HEK293T (cell line): ENCODE measurements around the gene KCNB1.

Source experiments
- CTCF ChIA-PET: fragments of 350-600 bp; formaldehyde crosslinking; extraction: SDS; loops from one replicate; lab custom pipeline; 2021; ENCODE audit warnings: antibody characterized with exemption, inconsistent platforms; lab: Yijun Ruan, JAX
- POLR2A ChIA-PET: fragments of 350-600 bp; formaldehyde crosslinking; extraction: SDS; loops from one replicate; lab custom pipeline; 2020; ENCODE audit warnings: antibody characterized with exemption, inconsistent platforms; lab: Yijun Ruan, JAX
- DNase-seq: peaks from one replicate; pipeline ENCODE4 v3.0.0; 2012; ENCODE audit warnings: mixed read lengths; ENCODE audit errors: extremely low spot score
- ARNT ChIP-seq: fragments of 450-650 bp; IDR thresholded peaks from 2 replicates; pipeline ENCODE4 v1.6.1; 2017; ENCODE audit warnings: mild to moderate bottlenecking
- BHLHE40 ChIP-seq: fragments of 450-650 bp; IDR thresholded peaks from 2 replicates; pipeline ENCODE4 v1.6.1; 2016; ENCODE audit warnings: mild to moderate bottlenecking, moderate library complexity, borderline replicate concordance
- CTBP1 ChIP-seq: fragments of 450-650 bp; IDR thresholded peaks from 2 replicates; pipeline ENCODE4 v1.6.1; 2016; ENCODE audit warnings: borderline replicate concordance
- ELF4 ChIP-seq: fragments of 450-650 bp; IDR thresholded peaks from 2 replicates; pipeline ENCODE4 v1.6.1; 2017; ENCODE audit warnings: antibody characterized with exemption
- FOXA1 ChIP-seq: fragments of 450-650 bp; IDR thresholded peaks from 2 replicates; pipeline ENCODE4 v1.6.1; 2016; ENCODE audit warnings: mild to moderate bottlenecking
- FOXK2 ChIP-seq: fragments of 450-650 bp; IDR thresholded peaks from 2 replicates; pipeline ENCODE4 v1.6.1; 2016; ENCODE audit warnings: mild to moderate bottlenecking
- FOXM1 ChIP-seq: fragments of 450-650 bp; IDR thresholded peaks from 2 replicates; pipeline ENCODE4 v1.6.1; 2017; ENCODE audit warnings: mild to moderate bottlenecking, borderline replicate concordance
- HDGF ChIP-seq: fragments of 450-650 bp; IDR thresholded peaks from 2 replicates; pipeline ENCODE4 v1.6.1; 2017; ENCODE audit warnings: antibody characterized with exemption, borderline replicate concordance
- L3MBTL2 ChIP-seq: fragments of 450-650 bp; conservative IDR thresholded peaks from 2 replicates; pipeline ENCODE4 v1.6.1; 2016; ENCODE audit warnings: mild to moderate bottlenecking
- LEF1 ChIP-seq: fragments of 450-650 bp; IDR thresholded peaks from 2 replicates; pipeline ENCODE4 v1.6.1; 2017; ENCODE audit warnings: mild to moderate bottlenecking, borderline replicate concordance
- NFRKB ChIP-seq: fragments of 450-650 bp; IDR thresholded peaks from 2 replicates; pipeline ENCODE4 v1.6.1; 2016; ENCODE audit warnings: mild to moderate bottlenecking, moderate library complexity
- PKNOX1 ChIP-seq: fragments of 450-650 bp; IDR thresholded peaks from 2 replicates; pipeline ENCODE4 v1.6.1; 2016
- SP1 ChIP-seq: fragments of 450-650 bp; IDR thresholded peaks from 2 replicates; pipeline ENCODE4 v1.6.1; 2017
- SUZ12 ChIP-seq: fragments of 450-650 bp; IDR thresholded peaks from 2 replicates; pipeline ENCODE4 v1.6.1; 2016; ENCODE audit warnings: mild to moderate bottlenecking
- TARDBP ChIP-seq: fragments of 450-650 bp; IDR thresholded peaks from 2 replicates; pipeline ENCODE4 v1.6.1; 2016
- ZNF384 ChIP-seq: fragments of 450-650 bp; IDR thresholded peaks from 2 replicates; pipeline ENCODE4 v1.6.1; 2016

Gene KCNB1

GRCh38 chr20:49480236-49480635, 2.2 kb downstream of the KCNB1 start:
- no peak for DNase-seq
- ChIA-PET POLR2A (no interaction called here), CTCF (interaction anchor here (0.6 kb wide), 1 partner anchor 147 kb away, joined by 3 read pairs; no protein-coding TSS in a partner anchor)
- no peak for TF ChIP-seq FOXM1
- TF ChIP-seq PKNOX1: no peak
- no peak for TF ChIP-seq TARDBP
- TF ChIP-seq ELF4: no peak
- no peak for TF ChIP-seq L3MBTL2
- no peak for TF ChIP-seq LEF1
- TF ChIP-seq NFRKB: no peak
- TF ChIP-seq ARNT: no peak
- TF ChIP-seq BHLHE40: no peak
- TF ChIP-seq FOXA1: no peak
- no peak for TF ChIP-seq CTBP1
- no peak for TF ChIP-seq FOXK2
- TF ChIP-seq SUZ12: no peak
- no peak for TF ChIP-seq HDGF
- no peak for TF ChIP-seq SP1
- TF ChIP-seq ZNF384: no peak

GRCh38 chr20:49479785-49480184, 2.7 kb downstream of the KCNB1 start:
- POLR2A ChIA-PET: no interaction called here
- no peak for TF ChIP-seq PKNOX1
- TF ChIP-seq HDGF: no peak
- no peak for TF ChIP-seq NFRKB
- TF ChIP-seq CTBP1: no peak
- CTCF ChIA-PET: interaction anchor here (0.6 kb wide), 1 partner anchor 146 kb away, joined by 3 read pairs; no protein-coding TSS in a partner anchor
- no peak for DNase-seq

GRCh38 chr20:49478754-49479689, 3.4 kb downstream of the KCNB1 start:
- TF ChIP-seq BHLHE40 (no peak), L3MBTL2 (no peak), HDGF (no peak), FOXA1 (no peak), ARNT (no peak), TARDBP (no peak), NFRKB (no peak), PKNOX1 (no peak), CTBP1 (no peak), SUZ12 (no peak)
- CTCF ChIA-PET: no interaction called here
- no peak for DNase-seq
- POLR2A ChIA-PET: no interaction called here

- no peak for DNase-seq
- ChIA-PET CTCF (no interaction called here), POLR2A (no interaction called here)
- TF ChIP-seq BHLHE40 (no peak), FOXK2 (no peak), ARNT (no peak), NFRKB (no peak)
Measured at GRCh38 chr20:49478266-49478665, 4.2 kb downstream of the KCNB1 start.

GRCh38 chr20:49477200-49477599, 5.3 kb downstream of the KCNB1 start:
- ChIA-PET CTCF (no interaction called here), POLR2A (no interaction called here)
- TF ChIP-seq FOXM1 (no peak), BHLHE40 (no peak), FOXA1 (no peak), ELF4 (no peak), L3MBTL2 (no peak), SP1 (no peak), TARDBP (no peak), HDGF (no peak), CTBP1 (no peak), ARNT (no peak), SUZ12 (no peak), ZNF384 (no peak), NFRKB (no peak), FOXK2 (no peak), LEF1 (no peak), PKNOX1 (no peak)
- no peak for DNase-seq

GRCh38 chr20:49476016-49476355, 6.5 kb downstream of the KCNB1 start:
- DNase-seq: no peak
- TF ChIP-seq BHLHE40 (no peak), L3MBTL2 (no peak), FOXM1 (no peak), SUZ12 (no peak), TARDBP (no peak), NFRKB (no peak), CTBP1 (no peak)
- POLR2A ChIA-PET: no interaction called here
- CTCF ChIA-PET: interaction anchor here (1.7 kb wide), 1 partner anchor 8 kb away, joined by 7 read pairs; no protein-coding TSS in a partner anchor
